ENCODE results near the gene NUMBL.

Gene NUMBL

GRCh38 chr19:40623403-40624251, 66.8 kb downstream of the NUMBL start:
- Histone ChIP-seq H3K27ac (ENCODE audit: low read depth, low read length) (no peak overlapping the region), H2AFZ (ENCODE audit: low read depth, low read length, severe bottlenecking) (no peak overlapping the region), H3K79me2 (ENCODE audit: insufficient read depth, low read length) (no peaks in the 10 kb centered on the region), H3K36me3 (ENCODE audit: low read length) (no peaks in the 10 kb centered on the region), H3K9me2 (replicated peaks; ENCODE audit: insufficient read depth, low read length) (no peaks in the 10 kb centered on the region), H3K9me3 (ENCODE audit: insufficient read depth, low read length) (no peaks in the 10 kb centered on the region), H3K9ac (ENCODE audit: low read length) (no peak overlapping the region), H3K4me3 (ENCODE audit: insufficient read depth, low read length, poor library complexity, severe bottlenecking) (no peak overlapping the region), H3K4me2 (ENCODE audit: low read depth, low read length, poor library complexity, severe bottlenecking) (no peak overlapping the region), H4K20me1 (ENCODE audit: low read depth, low read length) (no peaks in the 10 kb centered on the region), H3F3A (ENCODE audit: insufficient read depth) (no peaks in the 10 kb centered on the region), H3K27me3 (ENCODE audit: low read length) (no peaks in the 10 kb centered on the region)
- no peak for TF ChIP-seq EZH2phosphoT487 (conservative IDR thresholded peaks at IDR 0.05; ENCODE audit: low read length)
- TF ChIP-seq CTCF (IDR thresholded peaks at IDR 0.05; ENCODE audit: insufficient read depth, low read length, poor library complexity, severe bottlenecking), result no peak

GRCh38 chr19:40622773-40623075, 67.7 kb downstream of the NUMBL start:
- no peaks in the 10 kb centered on the region for H3K9me3 ChIP-seq (ENCODE audit: insufficient read depth, low read length)
- no peak overlapping the region for H3K9ac ChIP-seq (ENCODE audit: low read length)
- no peaks in the 10 kb centered on the region for H3F3A ChIP-seq (ENCODE audit: insufficient read depth)
- no peaks in the 10 kb centered on the region for H3K27me3 ChIP-seq (ENCODE audit: low read length)
- no peak overlapping the region for H3K27ac ChIP-seq (ENCODE audit: low read depth, low read length)
- no peak overlapping the region for H2AFZ ChIP-seq (ENCODE audit: low read depth, low read length, severe bottlenecking)
- H3K4me2 ChIP-seq (ENCODE audit: low read depth, low read length, poor library complexity, severe bottlenecking), result no peak overlapping the region
- no peak overlapping the region for H3K4me3 ChIP-seq (ENCODE audit: insufficient read depth, low read length, poor library complexity, severe bottlenecking)
- no peaks in the 10 kb centered on the region for H4K20me1 ChIP-seq (ENCODE audit: low read depth, low read length)
- no peaks in the 10 kb centered on the region for H3K36me3 ChIP-seq (ENCODE audit: low read length)
- H3K79me2 ChIP-seq (ENCODE audit: insufficient read depth, low read length), result no peaks in the 10 kb centered on the region
- no peaks in the 10 kb centered on the region for H3K9me2 ChIP-seq (replicated peaks; ENCODE audit: insufficient read depth, low read length)
- TF ChIP-seq CTCF (IDR thresholded peaks at IDR 0.05; ENCODE audit: insufficient read depth, low read length, poor library complexity, severe bottlenecking) (no peak), EZH2phosphoT487 (conservative IDR thresholded peaks at IDR 0.05; ENCODE audit: low read length) (no peak)

- H3K9me2 ChIP-seq (replicated peaks; ENCODE audit: insufficient read depth, low read length), result no peaks in the 10 kb centered on the region
- no peak overlapping the region for H3K4me2 ChIP-seq (ENCODE audit: low read depth, low read length, poor library complexity, severe bottlenecking)
- no peaks in the 10 kb centered on the region for H4K20me1 ChIP-seq (ENCODE audit: low read depth, low read length)
- no peak overlapping the region for H3K4me3 ChIP-seq (ENCODE audit: insufficient read depth, low read length, poor library complexity, severe bottlenecking)
- H3K9ac ChIP-seq (ENCODE audit: low read length), result no peak overlapping the region
- H3K27me3 ChIP-seq (ENCODE audit: low read length), result no peaks in the 10 kb centered on the region
- H3K79me2 ChIP-seq (ENCODE audit: insufficient read depth, low read length), result no peaks in the 10 kb centered on the region
- H3K36me3 ChIP-seq (ENCODE audit: low read length), result no peaks in the 10 kb centered on the region
- no peaks in the 10 kb centered on the region for H3K9me3 ChIP-seq (ENCODE audit: insufficient read depth, low read length)
- TF ChIP-seq CTCF (IDR thresholded peaks at IDR 0.05; ENCODE audit: insufficient read depth, low read length, poor library complexity, severe bottlenecking) (no peak), EZH2phosphoT487 (conservative IDR thresholded peaks at IDR 0.05; ENCODE audit: low read length) (no peak)
- no peak overlapping the region for H3K27ac ChIP-seq (ENCODE audit: low read depth, low read length)
- H3F3A ChIP-seq (ENCODE audit: insufficient read depth), result no peaks in the 10 kb centered on the region
- no peak overlapping the region for H2AFZ ChIP-seq (ENCODE audit: low read depth, low read length, severe bottlenecking)
These were observed 68.3 kb downstream of the NUMBL start for GRCh38 chr19:40621966-40622772.

Data from SU-DHL-6 (cell line).